GM11168 (cell line): ENCODE measurements around the gene ARPC1B.
"Not testable (repeated sequence)": the region's sequence is repeated elsewhere in the genome, so short reads cannot be mapped to it uniquely, and the experiment has no call there.

Source experiments
- in situ Hi-C: fragments of 300-500 bp; cut with MboI; formaldehyde crosslinking; loops from one replicate; pipeline ENCODE4 v1.12.0; 2022; ENCODE audit warnings: low sequenced_read_pairs; ENCODE audit not compliant: unreplicated experiment

The ARPC1B gene

GRCh38 chr7:99404977-99405320, 30.4 kb downstream of the ARPC1B start:
- in situ Hi-C loops, result no loop called here

DNA sequence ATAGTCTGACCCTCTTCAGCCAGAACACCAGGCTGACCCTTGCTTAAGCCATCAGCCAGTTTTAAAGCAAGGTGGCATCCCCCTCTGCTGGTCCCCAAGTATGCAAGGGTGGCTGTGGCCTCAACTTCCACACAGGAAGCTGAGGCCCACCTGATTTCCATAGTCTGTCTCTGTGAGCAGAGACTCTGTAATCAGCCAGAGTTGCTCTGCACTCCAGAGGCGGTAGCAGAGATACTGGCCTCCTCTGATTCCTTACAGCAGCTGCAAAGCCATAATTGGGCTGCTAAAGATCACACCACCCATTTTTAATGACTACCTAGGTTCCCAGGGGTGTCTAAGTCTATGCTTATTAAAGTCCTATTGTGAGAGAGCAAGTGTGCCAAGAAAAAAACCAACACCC, 32.0 kb downstream of the ARPC1B start:
- in situ Hi-C loops, result no loop called here

GRCh38 chr7:99407872-99408378, 33.4 kb downstream of the ARPC1B start:
- in situ Hi-C loops, result no loop called here

DNA sequence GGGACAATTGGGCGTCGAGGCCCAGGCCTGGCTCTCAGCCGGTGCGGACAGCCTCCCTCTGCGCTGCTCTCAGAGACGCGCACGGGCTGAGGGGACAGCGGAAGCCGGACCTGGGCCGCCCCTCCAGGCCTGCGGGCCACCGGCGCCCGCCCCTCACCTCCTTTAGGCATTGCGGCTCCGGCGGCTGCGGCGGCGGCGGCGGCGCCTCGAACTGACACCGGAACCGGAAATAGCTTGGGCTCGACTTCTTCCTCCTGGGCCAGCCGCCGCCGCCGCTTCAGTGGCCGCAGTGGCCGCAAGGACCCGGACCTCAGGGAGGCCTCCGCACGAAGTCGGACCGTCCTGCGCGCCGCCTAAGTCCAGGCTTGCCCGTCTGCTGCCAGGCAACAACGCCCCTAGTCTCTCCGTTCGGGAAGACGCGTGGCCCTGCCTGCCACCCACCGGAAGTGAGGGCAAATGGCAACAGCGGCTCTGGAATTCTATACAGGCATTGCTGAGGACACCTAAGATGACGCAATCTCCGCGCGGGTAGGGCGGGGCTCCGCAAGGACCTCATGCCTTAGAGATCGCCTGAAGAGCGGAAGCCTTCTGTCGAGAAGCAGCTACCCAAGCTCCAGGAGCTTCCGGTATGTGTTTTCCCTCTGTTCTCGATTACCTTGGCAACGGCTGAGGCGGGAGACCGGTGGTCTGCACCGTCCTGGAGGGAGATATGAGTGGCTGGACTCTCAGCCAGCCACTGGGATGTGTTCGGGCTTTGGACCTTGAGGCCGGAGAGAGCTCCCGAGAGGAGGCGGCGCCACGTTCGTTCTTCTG, 34.1 kb downstream of the ARPC1B start, which contains the start of the genes BUD31 and PDAP1:
Gene BUD31 (plus strand): TSS at position 591 of the 813 bp plus-strand sequence. CDS start 2,124 bp downstream, outside the sequence.
Gene PDAP1 (minus strand): TSS at position 219 of the 813 bp plus-strand sequence. CDS start 49 bp downstream, at position 170.
- in situ Hi-C loops, result no loop called here

DNA sequence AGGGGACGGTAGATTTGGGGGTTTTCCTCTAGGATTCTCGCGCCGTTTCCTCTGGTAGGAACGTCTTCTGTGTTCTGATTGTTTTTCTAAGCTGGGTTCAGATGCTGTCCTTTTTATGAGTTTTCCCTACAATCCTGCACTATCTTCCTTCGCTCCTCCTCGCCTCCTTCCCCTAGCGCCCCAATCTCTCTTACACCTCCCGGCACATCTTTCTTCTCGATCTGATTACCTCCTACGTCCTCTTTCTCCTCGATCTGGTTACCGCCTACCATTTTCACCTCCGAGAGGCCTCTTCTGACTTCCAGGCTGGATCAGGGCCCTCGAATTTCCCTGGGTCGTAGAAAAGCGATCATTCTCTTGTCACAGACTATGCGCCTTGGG, 34.7 kb downstream of the ARPC1B start:
- in situ Hi-C loops, result no loop called here

DNA sequence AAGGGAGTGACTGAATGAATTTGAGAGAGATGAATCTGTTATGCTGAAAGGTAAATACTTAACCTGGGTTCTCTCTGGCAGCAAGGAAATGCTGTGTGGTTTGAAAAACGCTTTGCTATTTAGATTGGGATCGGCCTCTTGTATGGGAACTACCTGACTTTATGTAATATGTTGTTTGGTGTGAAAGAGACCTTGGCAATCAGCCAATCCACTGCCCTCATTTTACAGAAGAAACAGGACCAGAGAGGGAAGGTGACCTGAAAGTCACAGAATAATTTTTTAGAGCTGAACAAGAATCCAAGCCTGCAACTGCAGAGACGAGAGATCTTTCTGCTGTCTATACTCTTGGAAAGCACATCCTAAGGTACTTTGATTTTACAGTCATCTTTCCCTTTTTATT, 35.3 kb downstream of the ARPC1B start:
- in situ Hi-C loops, result no loop called here

DNA sequence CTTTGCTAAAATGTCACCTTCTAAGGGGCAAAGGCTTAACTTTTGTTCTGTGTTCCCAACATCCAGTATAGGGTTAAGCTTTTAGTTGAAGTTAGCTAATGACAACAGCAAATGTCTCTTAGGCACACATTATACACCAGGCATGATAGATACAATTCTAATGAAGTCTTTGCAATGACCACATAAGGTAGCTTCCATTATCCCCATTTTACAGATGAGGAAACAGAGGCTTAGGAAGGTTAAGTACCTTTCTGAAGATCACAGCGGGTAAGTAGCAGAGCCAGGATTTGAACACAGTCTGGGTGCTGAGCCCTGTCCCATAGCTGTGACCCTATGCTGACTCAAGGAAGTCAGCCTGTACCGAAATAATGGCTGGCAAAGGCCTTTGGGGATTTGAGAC, 36.1 kb downstream of the ARPC1B start:
- in situ Hi-C loops, result no loop called here

DNA sequence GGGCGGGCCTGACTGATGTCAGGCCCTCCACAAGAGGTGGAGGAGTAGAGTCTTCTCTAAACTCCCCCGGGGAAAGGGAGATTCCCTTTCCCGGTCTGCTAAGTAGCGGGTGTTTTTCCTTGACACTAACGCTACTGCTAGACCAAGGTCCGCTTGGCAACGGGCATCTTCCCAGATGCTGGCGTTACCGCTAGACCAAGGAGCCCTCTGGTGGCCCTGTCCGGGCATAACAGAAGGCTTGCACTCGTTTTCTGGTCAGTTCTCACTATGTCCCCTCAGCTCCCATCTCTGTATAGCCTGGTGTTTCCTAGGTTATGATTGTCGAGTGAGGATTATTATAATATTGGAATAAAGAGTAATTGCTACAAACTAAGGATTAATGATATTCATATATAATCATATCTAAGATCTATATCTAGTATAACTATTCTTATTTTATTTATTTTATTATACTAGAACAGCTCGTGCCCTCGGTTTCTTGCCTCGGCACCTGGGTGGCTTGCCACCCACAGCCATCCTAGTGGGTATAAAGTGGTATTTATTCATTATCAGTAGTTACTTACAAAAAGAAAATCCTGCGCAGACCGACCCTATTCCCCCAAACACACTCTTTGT, 41.1 kb downstream of the ARPC1B start:
- in situ Hi-C loops, result not testable (repeated sequence)

DNA sequence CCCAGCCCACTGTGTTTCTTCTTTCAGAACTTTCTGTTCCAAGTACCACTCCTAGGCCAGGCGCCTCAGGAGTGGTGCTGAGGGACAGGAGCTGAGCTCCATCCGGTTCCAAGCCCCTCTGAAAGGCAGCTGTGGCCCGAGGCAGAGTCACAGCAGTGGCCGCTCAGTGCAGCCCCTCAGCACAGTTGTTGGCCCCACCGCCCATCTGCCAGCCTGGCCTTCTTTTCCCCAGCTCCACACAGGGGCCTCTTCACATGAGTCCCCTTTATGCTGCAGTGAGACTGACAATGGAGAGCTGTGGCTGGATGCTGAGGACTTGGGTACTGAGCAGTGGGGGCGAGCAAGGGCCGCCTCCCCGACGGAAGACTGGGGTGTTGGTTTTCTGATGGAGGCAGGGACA, 43.7 kb downstream of the ARPC1B start:
- in situ Hi-C loops, result no loop called here

- in situ Hi-C loops, result no loop called here
Observed at GRCh38 chr7:99419323-99420021, 44.9 kb downstream of the ARPC1B start.

- in situ Hi-C loops, result no loop called here
Observed at GRCh38 chr7:99420213-99420612, 45.7 kb downstream of the ARPC1B start.

DNA sequence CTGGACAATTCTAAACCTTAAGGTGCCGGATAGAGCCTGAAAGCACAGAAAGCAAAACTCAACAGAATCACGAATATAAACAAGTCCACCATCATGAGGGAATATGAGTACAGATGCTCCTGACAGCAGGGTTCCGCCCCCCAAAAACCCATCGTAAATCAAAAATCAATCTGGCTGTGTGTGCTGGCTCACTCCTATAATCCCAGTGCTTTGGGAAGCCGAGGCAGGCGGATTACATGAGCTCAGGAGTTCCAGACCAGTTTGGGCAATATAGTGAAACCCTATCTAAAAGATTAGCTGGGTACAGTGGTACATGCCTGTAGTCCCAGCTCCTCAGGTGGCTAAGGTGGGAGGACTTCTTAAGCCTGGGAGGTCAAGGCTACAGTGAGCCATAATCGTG, 46.5 kb downstream of the ARPC1B start:
- in situ Hi-C loops, result no loop called here

GRCh38 chr7:99422186-99422585, 47.7 kb downstream of the ARPC1B start:
- in situ Hi-C loops, result no loop called here

- in situ Hi-C loops, result no loop called here
Observed at GRCh38 chr7:99422625-99423024, 48.1 kb downstream of the ARPC1B start.

GRCh38 chr7:99424932-99425730, 50.6 kb downstream of the ARPC1B start:
- in situ Hi-C loops, result no loop called here

DNA sequence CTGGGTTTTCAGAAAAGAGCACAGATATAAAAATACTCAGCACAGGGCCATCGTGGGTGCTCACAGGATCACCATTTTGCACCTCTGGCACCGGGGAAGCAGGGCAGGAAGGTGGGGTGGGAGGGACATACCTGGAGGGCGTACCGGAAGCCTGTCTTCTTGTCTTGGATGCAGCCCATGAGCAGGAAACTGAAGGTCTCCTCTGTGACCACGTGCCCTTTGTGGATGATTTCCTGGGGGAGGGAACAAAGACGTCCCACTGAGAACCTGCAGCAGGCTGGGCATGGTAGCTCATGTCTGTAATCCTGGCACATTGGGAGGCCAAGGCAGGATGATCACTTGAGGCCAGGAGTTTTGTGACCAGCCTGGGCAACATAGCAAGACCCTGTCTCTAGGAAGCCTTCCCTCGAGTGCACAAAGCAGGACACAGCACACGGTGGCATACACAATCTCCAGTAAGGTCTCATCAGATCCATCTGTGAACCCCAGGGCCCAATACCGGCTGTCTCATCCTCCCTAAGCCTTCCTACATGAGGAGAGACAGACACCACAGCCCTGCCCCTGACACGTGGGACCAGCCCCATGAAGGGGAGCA, 54.5 kb downstream of the ARPC1B start:
- in situ Hi-C loops, result no loop called here

DNA sequence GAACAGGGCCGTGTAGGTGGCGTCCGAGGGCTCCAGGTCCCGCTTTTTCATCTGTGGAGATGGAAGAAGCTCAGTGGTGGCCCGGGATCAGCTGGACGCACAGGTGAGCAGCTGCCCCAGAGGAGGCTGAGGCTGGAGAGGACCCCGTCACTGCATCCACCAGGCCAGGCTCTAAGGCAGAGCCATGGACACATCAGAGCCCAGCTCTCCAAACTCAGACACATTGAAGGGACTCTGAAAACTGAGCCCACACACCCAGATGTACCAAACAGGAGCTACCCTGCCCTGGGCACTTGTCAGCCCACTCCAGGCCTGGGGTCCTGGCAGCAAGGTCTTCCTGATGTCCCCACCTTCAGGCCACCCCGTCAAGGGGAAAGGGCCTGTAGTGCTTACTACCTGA, 55.2 kb downstream of the ARPC1B start:
- in situ Hi-C loops, result no loop called here

GRCh38 chr7:99431756-99432540, 57.4 kb downstream of the ARPC1B start:
- in situ Hi-C loops, result not testable (repeated sequence)

GRCh38 chr7:99433158-99433557, 58.6 kb downstream of the ARPC1B start:
- in situ Hi-C loops, result no loop called here
